Measurements from ENCODE around the gene HIF1AN. TPM values are rescaled to one million over a fixed set of nuclear protein-coding genes. Genes with fewer than 3 reads are reported as not detected.

Gene HIF1AN
- total RNA-seq, 1 experiment from 2014 or later: 49.9 TPM

DNA sequence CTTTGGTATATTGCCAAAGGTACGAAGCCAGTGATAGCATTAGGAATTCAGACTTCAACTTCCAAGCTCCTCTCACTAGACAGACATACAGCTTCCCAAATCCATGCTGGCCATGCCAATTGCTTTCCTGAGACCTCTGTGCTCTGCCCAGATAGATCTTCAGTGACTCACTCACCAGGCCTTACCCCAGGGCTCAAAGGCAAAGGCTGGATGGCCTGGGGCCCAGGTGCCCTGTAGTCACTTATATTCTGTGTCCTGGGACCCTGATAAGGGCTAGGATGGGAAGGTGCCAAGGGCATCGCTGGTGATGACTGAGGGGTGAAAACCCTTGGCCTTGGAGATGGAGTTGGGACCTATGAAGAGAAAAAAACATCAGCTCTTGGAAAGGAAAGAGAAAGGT, 45.2 kb upstream of the HIF1AN start (continued):
- TF ChIP-seq NFATC4 (CRISPR knock-in tag; IDR thresholded peaks at IDR 0.05) (no peak), ELF4 (CRISPR knock-in tag; IDR thresholded peaks at IDR 0.05; ENCODE audit: low read depth) (no peak), HMGA2 (CRISPR knock-in tag; IDR thresholded peaks at IDR 0.05) (no peak), ZNF396 (CRISPR knock-in tag; IDR thresholded peaks at IDR 0.05; ENCODE audit: borderline replicate concordance) (no peak)

DNA sequence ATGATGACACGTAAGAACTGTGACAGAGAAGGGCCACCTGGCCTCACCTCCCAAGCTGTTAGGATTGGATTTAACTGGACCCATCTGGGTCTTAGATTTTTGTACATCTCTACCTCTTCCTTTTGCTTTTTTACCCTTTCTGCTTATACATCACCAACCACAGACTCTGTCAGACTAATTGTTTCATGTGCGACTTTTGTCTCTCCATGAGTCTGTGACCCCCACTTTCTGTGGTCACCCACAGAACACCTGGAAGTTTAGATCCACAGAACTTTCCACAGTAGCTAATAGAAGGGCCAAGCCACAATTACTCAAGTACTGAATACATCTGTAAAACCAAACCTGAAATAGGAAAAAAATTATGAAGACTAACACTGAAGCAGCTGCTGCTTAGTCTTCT, 39.2 kb upstream of the HIF1AN start:
- ATAC-seq (no peak), DNase-seq (ENCODE audit: low spot score) (no peak)
- no peaks in the 10 kb centered on the region; the same call in 1 of the 2 replicates for H3K36me3 Mint-ChIP-seq
- H3K4me1 Mint-ChIP-seq: no peaks in the 10 kb centered on the region
- ChIA-PET POLR2A (no interaction called here), CTCF (interaction anchor here (1.4 to 10.1 kb wide), 4 partner anchors 12 to 22 kb away, joined by 3 to 53 read pairs (median 28); no protein-coding TSS in a partner anchor)
- H3K27me3 Mint-ChIP-seq (ENCODE audit: low read depth): peaks cover 98% of the 10 kb centered on the region
- no peaks in the 10 kb centered on the region for H3K9me3 Mint-ChIP-seq
- TF ChIP-seq, protein P1, sequence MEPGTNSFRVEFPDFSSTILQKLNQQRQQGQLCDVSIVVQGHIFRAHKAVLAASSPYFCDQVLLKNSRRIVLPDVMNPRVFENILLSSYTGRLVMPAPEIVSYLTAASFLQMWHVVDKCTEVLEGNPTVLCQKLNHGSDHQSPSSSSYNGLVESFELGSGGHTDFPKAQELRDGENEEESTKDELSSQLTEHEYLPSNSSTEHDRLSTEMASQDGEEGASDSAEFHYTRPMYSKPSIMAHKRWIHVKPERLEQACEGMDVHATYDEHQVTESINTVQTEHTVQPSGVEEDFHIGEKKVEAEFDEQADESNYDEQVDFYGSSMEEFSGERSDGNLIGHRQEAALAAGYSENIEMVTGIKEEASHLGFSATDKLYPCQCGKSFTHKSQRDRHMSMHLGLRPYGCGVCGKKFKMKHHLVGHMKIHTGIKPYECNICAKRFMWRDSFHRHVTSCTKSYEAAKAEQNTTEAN (CRISPR knock-in tag; IDR thresholded peaks at IDR 0.05): no peak
- TF ChIP-seq ZNF317 (CRISPR knock-in tag; IDR thresholded peaks at IDR 0.05; ENCODE audit: borderline replicate concordance, low read depth) (no peak), ELF4 (CRISPR knock-in tag; IDR thresholded peaks at IDR 0.05; ENCODE audit: low read depth) (no peak), FOXJ3 (CRISPR knock-in tag; IDR thresholded peaks at IDR 0.05; ENCODE audit: borderline replicate concordance) (no peak)
- TF ChIP-seq, protein P2, sequence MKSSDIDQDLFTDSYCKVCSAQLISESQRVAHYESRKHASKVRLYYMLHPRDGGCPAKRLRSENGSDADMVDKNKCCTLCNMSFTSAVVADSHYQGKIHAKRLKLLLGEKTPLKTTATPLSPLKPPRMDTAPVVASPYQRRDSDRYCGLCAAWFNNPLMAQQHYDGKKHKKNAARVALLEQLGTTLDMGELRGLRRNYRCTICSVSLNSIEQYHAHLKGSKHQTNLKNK (CRISPR knock-in tag; IDR thresholded peaks at IDR 0.05): no peak
- H3K27ac Mint-ChIP-seq: no peak overlapping the region
- no peak overlapping the region for H3K4me3 Mint-ChIP-seq

DNA sequence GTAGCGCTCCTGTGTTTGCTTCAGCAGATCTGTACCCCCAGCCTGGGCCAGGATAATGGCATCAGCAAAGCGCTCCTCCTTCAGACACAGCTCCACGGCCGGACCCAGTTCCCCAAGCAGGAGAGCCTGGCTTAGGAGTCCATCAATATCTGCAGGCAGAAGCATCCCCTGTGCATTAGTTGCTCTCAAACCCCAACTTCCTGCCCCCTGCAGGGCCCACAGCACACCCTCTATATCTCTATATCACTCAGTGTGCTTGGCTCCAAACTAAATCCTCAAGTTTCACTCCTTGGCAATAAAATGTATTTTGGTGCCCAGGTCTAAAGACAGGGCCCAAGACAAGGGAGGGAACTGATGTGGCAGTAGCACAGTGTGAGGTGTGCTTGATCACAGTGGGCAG, 37.7 kb upstream of the HIF1AN start:
- POLR2A ChIA-PET: no interaction called here
- no peaks in the 10 kb centered on the region; the same call in 1 of the 2 replicates for H3K36me3 Mint-ChIP-seq
- H3K9me3 Mint-ChIP-seq: no peaks in the 10 kb centered on the region
- H3K4me3 Mint-ChIP-seq: no peak overlapping the region
- DNase-seq (ENCODE audit: low spot score): no peak
- no peak for ATAC-seq
- peaks cover 98% of the 10 kb centered on the region for H3K27me3 Mint-ChIP-seq (ENCODE audit: low read depth)
- CTCF ChIA-PET: interaction anchor here (1.0 to 10.1 kb wide), 3 partner anchors 11 to 21 kb away, joined by 3 to 53 read pairs (median 39); no protein-coding TSS in a partner anchor
- H3K27ac Mint-ChIP-seq: no peak overlapping the region
- TF ChIP-seq NFATC4 (CRISPR knock-in tag; IDR thresholded peaks at IDR 0.05) (no peak), SP1 (CRISPR knock-in tag; conservative IDR thresholded peaks at IDR 0.05) (no peak), CBFB (CRISPR knock-in tag; IDR thresholded peaks at IDR 0.05; ENCODE audit: low read depth) (no peak), ATF1 (CRISPR knock-in tag; IDR thresholded peaks at IDR 0.05) (no peak)
- TF ChIP-seq, protein P3, sequence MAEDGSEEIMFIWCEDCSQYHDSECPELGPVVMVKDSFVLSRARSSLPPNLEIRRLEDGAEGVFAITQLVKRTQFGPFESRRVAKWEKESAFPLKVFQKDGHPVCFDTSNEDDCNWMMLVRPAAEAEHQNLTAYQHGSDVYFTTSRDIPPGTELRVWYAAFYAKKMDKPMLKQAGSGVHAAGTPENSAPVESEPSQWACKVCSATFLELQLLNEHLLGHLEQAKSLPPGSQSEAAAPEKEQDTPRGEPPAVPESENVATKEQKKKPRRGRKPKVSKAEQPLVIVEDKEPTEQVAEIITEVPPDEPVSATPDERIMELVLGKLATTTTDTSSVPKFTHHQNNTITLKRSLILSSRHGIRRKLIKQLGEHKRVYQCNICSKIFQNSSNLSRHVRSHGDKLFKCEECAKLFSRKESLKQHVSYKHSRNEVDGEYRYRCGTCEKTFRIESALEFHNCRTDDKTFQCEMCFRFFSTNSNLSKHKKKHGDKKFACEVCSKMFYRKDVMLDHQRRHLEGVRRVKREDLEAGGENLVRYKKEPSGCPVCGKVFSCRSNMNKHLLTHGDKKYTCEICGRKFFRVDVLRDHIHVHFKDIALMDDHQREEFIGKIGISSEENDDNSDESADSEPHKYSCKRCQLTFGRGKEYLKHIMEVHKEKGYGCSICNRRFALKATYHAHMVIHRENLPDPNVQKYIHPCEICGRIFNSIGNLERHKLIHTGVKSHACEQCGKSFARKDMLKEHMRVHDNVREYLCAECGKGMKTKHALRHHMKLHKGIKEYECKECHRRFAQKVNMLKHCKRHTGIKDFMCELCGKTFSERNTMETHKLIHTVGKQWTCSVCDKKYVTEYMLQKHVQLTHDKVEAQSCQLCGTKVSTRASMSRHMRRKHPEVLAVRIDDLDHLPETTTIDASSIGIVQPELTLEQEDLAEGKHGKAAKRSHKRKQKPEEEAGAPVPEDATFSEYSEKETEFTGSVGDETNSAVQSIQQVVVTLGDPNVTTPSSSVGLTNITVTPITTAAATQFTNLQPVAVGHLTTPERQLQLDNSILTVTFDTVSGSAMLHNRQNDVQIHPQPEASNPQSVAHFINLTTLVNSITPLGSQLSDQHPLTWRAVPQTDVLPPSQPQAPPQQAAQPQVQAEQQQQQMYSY (CRISPR knock-in tag; IDR thresholded peaks at IDR 0.05): no peak
- TF ChIP-seq, protein P4, sequence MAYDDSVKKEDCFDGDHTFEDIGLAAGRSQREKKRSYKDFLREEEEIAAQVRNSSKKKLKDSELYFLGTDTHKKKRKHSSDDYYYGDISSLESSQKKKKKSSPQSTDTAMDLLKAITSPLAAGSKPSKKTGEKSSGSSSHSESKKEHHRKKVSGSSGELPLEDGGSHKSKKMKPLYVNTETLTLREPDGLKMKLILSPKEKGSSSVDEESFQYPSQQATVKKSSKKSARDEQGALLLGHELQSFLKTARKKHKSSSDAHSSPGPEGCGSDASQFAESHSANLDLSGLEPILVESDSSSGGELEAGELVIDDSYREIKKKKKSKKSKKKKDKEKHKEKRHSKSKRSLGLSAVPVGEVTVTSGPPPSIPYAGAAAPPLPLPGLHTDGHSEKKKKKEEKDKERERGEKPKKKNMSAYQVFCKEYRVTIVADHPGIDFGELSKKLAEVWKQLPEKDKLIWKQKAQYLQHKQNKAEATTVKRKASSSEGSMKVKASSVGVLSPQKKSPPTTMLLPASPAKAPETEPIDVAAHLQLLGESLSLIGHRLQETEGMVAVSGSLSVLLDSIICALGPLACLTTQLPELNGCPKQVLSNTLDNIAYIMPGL (CRISPR knock-in tag; IDR thresholded peaks at IDR 0.05): no peak
- TF ChIP-seq, protein P5, sequence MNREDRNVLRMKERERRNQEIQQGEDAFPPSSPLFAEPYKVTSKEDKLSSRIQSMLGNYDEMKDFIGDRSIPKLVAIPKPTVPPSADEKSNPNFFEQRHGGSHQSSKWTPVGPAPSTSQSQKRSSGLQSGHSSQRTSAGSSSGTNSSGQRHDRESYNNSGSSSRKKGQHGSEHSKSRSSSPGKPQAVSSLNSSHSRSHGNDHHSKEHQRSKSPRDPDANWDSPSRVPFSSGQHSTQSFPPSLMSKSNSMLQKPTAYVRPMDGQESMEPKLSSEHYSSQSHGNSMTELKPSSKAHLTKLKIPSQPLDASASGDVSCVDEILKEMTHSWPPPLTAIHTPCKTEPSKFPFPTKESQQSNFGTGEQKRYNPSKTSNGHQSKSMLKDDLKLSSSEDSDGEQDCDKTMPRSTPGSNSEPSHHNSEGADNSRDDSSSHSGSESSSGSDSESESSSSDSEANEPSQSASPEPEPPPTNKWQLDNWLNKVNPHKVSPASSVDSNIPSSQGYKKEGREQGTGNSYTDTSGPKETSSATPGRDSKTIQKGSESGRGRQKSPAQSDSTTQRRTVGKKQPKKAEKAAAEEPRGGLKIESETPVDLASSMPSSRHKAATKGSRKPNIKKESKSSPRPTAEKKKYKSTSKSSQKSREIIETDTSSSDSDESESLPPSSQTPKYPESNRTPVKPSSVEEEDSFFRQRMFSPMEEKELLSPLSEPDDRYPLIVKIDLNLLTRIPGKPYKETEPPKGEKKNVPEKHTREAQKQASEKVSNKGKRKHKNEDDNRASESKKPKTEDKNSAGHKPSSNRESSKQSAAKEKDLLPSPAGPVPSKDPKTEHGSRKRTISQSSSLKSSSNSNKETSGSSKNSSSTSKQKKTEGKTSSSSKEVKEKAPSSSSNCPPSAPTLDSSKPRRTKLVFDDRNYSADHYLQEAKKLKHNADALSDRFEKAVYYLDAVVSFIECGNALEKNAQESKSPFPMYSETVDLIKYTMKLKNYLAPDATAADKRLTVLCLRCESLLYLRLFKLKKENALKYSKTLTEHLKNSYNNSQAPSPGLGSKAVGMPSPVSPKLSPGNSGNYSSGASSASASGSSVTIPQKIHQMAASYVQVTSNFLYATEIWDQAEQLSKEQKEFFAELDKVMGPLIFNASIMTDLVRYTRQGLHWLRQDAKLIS (CRISPR knock-in tag; IDR thresholded peaks at IDR 0.05; ENCODE audit: borderline replicate concordance): no peak
- no peaks in the 10 kb centered on the region for H3K4me1 Mint-ChIP-seq
